ENCODE measurements around the gene MDGA2.

DNA sequence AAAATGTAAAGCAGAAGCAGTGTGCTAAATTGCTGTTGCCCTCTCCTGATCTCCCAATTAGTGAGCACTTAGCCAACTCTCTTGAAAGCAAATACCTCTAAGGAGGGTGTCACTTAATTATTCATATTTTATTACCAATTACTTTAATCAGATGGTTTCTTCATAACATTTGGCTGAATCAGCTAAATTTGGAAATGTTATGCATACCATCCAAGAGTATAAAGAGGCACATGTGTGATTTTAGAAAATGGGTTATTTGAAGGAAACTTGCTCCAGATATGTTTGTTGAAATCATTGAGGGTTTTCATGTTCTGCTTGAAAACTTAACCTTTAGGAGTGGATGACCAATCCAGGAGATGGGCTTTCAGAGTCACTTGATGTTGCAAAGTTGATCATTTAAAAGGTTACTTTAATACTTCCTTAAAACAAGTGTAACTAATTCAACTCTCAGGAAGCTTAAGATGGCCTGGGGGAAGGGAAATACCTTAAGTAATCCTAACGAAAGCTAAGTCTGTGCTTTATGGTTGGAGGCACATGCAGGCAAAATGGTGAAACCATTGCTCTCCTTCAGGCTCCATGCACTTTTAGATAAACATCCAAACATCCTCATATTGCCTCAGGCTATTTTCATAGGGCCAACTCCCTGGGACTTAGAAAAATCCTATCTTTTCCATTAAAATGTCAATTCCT is 434.5 kb downstream of the MDGA2 start:
- TF ChIP-seq, protein P1, sequence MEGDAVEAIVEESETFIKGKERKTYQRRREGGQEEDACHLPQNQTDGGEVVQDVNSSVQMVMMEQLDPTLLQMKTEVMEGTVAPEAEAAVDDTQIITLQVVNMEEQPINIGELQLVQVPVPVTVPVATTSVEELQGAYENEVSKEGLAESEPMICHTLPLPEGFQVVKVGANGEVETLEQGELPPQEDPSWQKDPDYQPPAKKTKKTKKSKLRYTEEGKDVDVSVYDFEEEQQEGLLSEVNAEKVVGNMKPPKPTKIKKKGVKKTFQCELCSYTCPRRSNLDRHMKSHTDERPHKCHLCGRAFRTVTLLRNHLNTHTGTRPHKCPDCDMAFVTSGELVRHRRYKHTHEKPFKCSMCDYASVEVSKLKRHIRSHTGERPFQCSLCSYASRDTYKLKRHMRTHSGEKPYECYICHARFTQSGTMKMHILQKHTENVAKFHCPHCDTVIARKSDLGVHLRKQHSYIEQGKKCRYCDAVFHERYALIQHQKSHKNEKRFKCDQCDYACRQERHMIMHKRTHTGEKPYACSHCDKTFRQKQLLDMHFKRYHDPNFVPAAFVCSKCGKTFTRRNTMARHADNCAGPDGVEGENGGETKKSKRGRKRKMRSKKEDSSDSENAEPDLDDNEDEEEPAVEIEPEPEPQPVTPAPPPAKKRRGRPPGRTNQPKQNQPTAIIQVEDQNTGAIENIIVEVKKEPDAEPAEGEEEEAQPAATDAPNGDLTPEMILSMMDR (IDR thresholded peaks at IDR 0.05): no peak
- TF ChIP-seq POLR2A (IDR thresholded peaks at IDR 0.05): no peak

Measured in right lobe of liver (tissue), 4 donors.